ENCODE measurements around the gene ZNF275.

The ZNF275 gene

DNA sequence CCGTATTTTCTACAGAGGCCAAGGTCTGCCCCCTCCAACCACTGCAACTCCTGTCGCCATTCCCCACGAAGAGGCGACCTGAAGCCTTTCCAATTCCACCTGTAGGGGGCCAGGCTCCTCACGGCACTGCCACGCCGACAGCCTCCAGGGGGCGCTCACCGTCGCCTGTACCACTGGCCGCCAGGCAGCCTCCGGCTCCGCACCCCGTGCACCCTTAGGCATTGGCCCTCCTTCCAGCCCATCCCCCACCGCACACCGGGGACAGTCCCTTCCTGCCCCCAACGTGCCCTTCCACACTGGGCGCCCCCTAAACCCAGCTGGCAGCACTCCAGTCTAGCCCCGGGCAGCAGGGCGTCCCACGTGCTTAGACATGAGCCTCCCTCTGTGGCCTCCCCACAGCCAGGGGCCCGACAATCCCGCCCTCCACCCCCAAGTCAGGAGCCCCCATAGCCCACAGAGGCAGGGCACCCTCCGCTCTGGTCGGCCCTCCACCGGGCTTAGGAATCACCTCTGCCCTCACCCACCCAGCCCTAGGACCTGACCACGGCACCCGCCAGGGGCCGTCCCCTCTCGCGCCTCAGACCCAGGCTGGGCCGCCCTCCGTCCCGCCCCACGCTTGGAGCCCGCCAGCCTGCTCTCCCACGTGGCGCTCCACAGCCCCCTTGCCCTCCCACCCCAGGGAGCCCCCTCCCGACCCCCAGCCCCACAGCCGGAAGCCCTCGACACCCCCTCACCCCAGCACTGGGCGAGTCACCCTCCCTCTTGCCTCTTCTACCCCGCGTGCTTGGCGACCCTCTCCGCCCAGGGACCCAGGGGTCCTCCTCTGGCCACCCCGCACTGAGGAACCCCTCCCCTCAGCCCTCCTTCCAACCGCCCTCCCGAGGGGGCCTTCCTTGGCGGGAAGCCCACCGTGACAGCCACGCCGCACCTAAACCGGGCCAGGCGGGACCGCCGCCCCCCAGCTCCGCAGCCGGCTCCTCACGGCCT, 66.5 kb downstream of the ZNF275 start:
- TF ChIP-seq, protein P1, sequence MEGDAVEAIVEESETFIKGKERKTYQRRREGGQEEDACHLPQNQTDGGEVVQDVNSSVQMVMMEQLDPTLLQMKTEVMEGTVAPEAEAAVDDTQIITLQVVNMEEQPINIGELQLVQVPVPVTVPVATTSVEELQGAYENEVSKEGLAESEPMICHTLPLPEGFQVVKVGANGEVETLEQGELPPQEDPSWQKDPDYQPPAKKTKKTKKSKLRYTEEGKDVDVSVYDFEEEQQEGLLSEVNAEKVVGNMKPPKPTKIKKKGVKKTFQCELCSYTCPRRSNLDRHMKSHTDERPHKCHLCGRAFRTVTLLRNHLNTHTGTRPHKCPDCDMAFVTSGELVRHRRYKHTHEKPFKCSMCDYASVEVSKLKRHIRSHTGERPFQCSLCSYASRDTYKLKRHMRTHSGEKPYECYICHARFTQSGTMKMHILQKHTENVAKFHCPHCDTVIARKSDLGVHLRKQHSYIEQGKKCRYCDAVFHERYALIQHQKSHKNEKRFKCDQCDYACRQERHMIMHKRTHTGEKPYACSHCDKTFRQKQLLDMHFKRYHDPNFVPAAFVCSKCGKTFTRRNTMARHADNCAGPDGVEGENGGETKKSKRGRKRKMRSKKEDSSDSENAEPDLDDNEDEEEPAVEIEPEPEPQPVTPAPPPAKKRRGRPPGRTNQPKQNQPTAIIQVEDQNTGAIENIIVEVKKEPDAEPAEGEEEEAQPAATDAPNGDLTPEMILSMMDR (IDR thresholded peaks at IDR 0.05; ENCODE audit: low read depth, low read length): peak; percentile 60
- DNase-seq (ENCODE audit: extremely low read depth, low read depth): no peak

DNA sequence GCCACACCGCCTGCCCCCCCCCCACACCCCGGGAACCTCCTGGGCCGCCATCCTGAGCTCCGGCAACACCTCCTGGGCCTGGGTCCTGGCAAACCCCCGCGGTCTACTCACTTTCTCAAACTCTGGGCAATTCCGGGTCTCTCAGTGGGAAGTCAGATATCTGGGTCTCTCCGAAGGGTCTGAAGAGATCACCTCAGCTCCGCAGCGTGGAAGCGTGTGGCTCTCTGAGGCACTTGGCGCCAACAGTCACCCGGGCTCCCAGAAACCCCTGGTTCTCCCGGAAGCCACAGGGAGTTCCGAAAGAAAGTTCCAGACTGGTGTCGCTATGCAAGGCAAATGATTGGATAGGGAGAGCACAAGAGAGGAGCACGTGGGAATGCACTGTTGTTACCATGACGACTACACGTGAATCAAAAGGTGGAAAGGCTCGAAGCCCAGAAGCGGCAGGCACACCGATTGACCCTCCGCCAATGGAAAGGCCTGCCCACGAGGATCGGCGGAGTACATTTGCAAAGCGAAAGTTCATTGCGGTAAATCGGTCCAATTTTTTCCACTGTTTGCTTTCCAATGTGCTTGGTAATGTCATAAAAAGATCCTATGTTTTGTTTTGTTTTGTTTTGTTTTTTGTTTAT, 67.3 kb downstream of the ZNF275 start, which contains the start of gene PNMA6E:
Gene PNMA6E, minus strand, starts transcription at position 218 of the 632 bp plus-strand sequence. CDS start 2,501 bp downstream, outside the sequence.
- TF ChIP-seq, protein P1 (IDR thresholded peaks at IDR 0.05; ENCODE audit: low read depth, low read length): no peak
- DNase-seq (ENCODE audit: extremely low read depth, low read depth): no peak

Data from AG09319 (cell line).